Lower leg skin (tissue), 3 donors: ENCODE data around the gene CLCN1.

ENCODE experiments used
- CTCF ChIP-seq, 3 donors: fragments of 450-650 bp; IDR thresholded peaks; one replicate each; pipeline ENCODE4 v1.5.1; 2016; ENCODE audit warnings: antibody characterized with exemption in 3 of 3, mild to moderate bottlenecking in 3 of 3, moderate library complexity in 2 of 3
- POLR2A ChIP-seq, 2 donors: fragments of 450-650 bp; IDR thresholded peaks; one replicate each; pipeline ENCODE4 v1.6.1; 2016 to 2017; ENCODE audit warnings: antibody characterized with exemption in 2 of 2, mild to moderate bottlenecking in 1 of 2, moderate library complexity in 1 of 2

GRCh38 chr7:143380260-143380645 is 64.3 kb downstream of the CLCN1 start:
- TF ChIP-seq CTCF (IDR thresholded peaks at IDR 0.05) (peak in 2 of 3 donors; percentile 32 to 83), POLR2A (IDR thresholded peaks at IDR 0.05) (no peak)
